T-helper 1 cell treated with Interleukin-12 subunit alpha and Interleukin-12 subunit beta and Interleukin-4 antibody, amounts not matched to agents 30 μg/mL and 1 μg/mL, for 36 hours (primary cell): ENCODE results near the gene DUOX2.
A peak's percentile ranks its signal among the peaks of the same experiment; 100 is the strongest.

Experiments used
- H3K27ac Mint-ChIP-seq: one replicate; pipeline ENCODE4 v1.8.0; 2021; ENCODE audit warnings: mild to moderate bottlenecking, mixed read lengths
- H3K27me3 Mint-ChIP-seq: one replicate; pipeline ENCODE4 v1.8.0; 2021; ENCODE audit warnings: low read depth, mixed read lengths
- H3K36me3 Mint-ChIP-seq: one replicate; pipeline ENCODE4 v1.8.0; 2021; ENCODE audit warnings: low read depth, mixed read lengths
- H3K4me1 Mint-ChIP-seq: one replicate; pipeline ENCODE4 v1.8.0; 2021; ENCODE audit warnings: low read depth, mixed read lengths
- H3K4me3 Mint-ChIP-seq: one replicate; pipeline ENCODE4 v1.8.0; 2021; ENCODE audit warnings: mild to moderate bottlenecking, moderate library complexity, mixed read lengths
- H3K9me3 Mint-ChIP-seq: one replicate; pipeline ENCODE4 v1.8.0; 2021; ENCODE audit warnings: mixed read lengths

Gene DUOX2

DNA sequence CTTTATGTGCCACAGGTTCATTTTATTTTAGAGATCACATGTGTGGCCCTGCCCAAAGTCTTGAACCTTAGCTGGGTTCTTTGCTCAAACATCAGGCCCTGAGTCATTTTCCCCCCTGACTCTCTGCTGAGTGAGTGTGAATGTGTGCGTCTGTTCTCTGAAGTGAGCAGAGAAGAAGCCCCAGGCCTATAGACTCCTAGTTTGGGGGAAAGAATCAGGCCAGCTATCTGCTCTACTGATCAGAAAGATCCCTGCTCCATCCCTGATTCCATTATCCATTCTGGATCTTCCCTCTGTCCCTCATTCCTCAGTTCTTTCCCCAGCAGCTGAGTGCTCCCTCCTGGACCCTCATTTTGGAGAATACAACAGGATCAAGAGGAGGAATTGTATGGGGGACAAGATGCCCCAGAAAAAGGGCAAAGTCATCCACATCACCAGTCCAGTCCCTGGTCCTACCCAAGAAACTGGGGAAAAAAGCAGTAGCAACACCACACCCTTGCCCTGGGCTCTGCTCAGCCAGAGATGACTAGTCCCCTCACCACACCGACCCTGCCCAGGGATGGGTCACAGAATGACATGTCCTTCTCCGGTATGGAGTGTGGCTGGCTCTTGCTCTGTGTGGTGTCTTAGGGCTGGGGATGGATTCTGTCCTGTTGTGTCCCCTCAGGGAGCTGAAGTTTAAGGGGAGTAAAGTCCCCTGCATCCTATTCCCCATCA is 19.0 kb upstream of the DUOX2 start:
- H3K27ac Mint-ChIP-seq: no peak overlapping the region
- H3K9me3 Mint-ChIP-seq: no peaks in the 10 kb centered on the region
- no peak overlapping the region for H3K4me3 Mint-ChIP-seq
- peaks cover 68% of the 10 kb centered on the region for H3K27me3 Mint-ChIP-seq
- H3K36me3 Mint-ChIP-seq: no peaks in the 10 kb centered on the region
- peaks cover 11% of the 10 kb centered on the region for H3K4me1 Mint-ChIP-seq

DNA sequence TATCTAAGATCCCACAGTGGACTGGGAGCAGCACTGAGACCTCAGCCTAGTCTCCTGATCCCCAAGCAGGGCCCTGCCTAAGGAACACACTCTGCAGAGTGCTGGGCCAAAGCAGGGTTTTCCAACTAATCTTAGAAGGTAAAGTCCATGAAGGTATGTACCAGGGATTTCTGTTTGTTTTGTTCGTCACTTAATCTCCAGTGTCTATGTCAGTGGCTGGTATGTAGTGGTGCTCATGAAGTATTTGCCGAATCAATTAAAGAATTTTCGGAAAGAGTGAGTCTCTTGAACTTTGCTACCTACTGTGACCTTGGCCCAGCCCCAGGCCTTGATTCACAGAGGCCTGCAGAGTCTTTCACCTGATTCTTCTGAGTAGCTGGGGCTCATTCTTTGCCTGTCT is 17.5 kb upstream of the DUOX2 start:
- peaks cover 11% of the 10 kb centered on the region for H3K4me1 Mint-ChIP-seq
- H3K9me3 Mint-ChIP-seq: no peaks in the 10 kb centered on the region
- H3K27me3 Mint-ChIP-seq: peaks cover 71% of the 10 kb centered on the region
- H3K27ac Mint-ChIP-seq: no peak overlapping the region
- H3K4me3 Mint-ChIP-seq: no peak overlapping the region
- H3K36me3 Mint-ChIP-seq: no peaks in the 10 kb centered on the region

DNA sequence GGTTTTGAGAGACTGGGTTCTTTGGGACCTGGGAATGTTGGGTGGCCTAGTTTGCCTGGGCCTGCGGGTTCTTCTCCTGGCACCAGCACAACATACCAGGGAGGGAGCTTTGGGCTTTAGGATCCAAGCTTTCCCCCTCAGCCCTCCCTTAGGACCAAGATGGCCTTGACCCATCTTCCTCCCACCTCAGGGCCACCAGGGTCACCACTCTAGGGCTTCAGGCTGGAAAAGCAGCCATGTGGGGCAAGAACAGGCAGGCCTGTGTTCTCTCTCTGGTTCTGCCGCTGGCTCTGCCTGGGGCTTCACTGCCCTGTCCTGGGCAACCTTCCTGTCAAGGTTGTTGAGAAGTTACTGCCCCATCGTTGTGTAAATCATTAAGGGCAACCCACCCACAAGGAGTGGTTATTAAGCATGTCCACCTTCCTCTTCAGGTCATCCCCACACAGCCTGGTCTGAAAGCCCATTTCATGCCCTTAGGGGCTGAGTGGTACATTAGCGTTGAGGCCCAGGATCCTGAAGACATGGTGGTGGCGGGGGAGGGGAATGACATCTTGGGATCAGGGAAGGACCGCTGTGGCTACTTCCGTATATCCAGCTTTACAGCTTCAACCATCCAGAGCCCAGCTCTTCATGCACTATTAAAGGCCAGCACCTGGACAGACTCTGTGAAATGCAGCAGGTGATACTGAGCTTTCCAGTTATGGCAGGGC is 16.5 kb upstream of the DUOX2 start:
- Mint-ChIP-seq H3K27me3 (peaks cover 76% of the 10 kb centered on the region), H3K36me3 (no peaks in the 10 kb centered on the region), H3K4me1 (peaks cover 6% of the 10 kb centered on the region), H3K27ac (no peak overlapping the region), H3K4me3 (no peak overlapping the region), H3K9me3 (no peaks in the 10 kb centered on the region)

DNA sequence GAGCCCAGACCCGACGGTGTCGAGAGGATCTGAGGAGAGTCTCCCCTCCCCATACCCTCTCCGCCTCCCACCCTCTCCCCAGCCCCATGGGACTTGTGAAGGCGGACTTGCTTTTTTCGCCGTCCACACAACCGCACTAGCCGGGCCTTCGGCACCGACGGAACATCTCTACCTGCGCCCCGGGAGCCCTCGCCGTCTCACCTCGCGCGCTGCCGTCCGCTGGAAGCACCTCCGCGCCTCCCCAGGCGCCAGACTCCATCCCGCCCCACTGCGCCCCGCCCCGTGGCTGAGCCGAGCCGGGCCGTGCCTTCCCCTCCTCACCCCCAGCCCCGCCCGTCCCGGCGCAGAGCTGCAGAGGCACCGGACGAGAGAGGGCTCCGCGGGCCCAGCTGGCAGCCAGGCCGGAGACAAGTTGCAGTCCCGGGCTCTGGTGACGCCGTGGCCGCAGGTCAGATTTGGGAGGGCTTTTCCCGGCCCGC is 15.7 kb upstream of the DUOX2 start, which contains the start of the genes DUOX1 and DUOXA1:
DUOX1 (plus strand) TSS at position 344 of the 479 bp plus-strand sequence. CDS start 1,973 bp downstream, outside the sequence.
DUOXA1 (minus strand) TSS at position 229 of the 479 bp plus-strand sequence. CDS start 6,865 bp downstream, outside the sequence.
- no peaks in the 10 kb centered on the region for H3K36me3 Mint-ChIP-seq
- no peak within 1 kb of the TSS for H3K4me3 Mint-ChIP-seq
- no peak within 1 kb of the TSS for H3K27ac Mint-ChIP-seq
- no peaks in the 10 kb centered on the region for H3K9me3 Mint-ChIP-seq
- H3K27me3 Mint-ChIP-seq: peaks cover 80% of the 10 kb centered on the region
- H3K4me1 Mint-ChIP-seq: peaks cover 3% of the 10 kb centered on the region

DNA sequence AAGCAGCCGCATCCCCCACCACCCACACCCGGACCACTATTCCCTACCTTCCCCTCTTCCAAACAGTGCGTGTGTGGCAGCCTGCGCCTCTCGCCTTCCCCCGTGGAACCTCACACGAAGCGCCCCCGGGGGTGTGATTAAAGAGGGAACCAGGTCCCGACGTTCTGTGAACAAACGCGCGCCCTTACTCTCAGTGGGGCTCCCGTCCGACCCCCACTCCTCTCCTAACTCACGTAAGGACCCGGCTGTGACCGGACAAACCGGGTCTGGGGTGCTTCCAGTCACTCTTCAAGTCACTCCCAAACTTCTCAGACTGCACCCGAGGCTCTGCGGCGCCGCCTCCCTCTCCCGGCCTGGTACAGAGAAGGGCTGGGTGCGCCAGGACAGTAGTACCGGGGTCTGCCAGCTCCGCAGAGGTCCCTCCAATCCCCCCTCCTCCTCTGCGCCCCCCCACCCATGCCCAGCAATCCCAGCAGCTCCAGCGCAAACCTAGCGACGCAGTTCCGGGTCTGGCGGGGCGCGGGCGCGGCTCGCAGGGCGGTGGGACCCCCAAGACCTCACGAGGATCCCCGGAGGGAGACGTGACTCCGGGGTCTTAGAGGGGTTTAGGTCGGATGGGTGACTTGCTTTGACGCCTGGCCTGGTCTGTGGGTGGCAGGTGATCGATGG is 15.1 kb upstream of the DUOX2 start:
- no peaks in the 10 kb centered on the region for H3K4me1 Mint-ChIP-seq
- H3K36me3 Mint-ChIP-seq: no peaks in the 10 kb centered on the region
- no peaks in the 10 kb centered on the region for H3K9me3 Mint-ChIP-seq
- peaks cover 75% of the 10 kb centered on the region for H3K27me3 Mint-ChIP-seq
- H3K27ac Mint-ChIP-seq: no peak overlapping the region
- no peak overlapping the region for H3K4me3 Mint-ChIP-seq

DNA sequence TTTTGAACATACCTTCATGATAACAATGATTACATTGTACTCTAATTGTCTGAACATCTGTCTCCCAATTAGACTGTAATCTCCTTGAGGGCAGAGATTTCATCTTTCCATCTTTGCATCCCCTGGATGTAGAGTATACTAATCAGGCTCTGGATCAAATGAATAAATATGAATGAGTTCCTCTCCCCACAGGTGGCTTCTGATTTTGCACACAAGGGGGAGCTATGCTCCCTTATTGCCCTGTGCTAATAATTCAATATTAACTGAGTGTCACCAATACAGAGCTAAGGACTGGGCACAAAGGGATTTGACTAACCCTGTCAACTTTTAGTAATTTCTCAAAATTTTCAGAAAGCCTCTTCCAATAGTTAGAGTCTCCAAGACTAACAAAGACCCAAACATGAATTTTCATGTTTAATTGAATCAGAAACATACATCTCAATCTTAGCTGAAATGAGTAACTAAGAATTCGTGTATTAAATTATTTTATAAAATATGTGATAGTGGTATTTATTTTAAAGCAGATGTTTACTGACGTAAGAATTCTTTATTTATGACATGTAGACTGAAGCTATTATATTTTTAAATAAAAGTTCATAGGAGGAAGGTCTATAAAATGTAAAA is 12.7 kb upstream of the DUOX2 start:
- H3K4me3 Mint-ChIP-seq: no peak overlapping the region
- no peaks in the 10 kb centered on the region for H3K9me3 Mint-ChIP-seq
- H3K4me1 Mint-ChIP-seq: no peaks in the 10 kb centered on the region
- no peak overlapping the region for H3K27ac Mint-ChIP-seq
- H3K27me3 Mint-ChIP-seq: peaks cover 60% of the 10 kb centered on the region
- no peaks in the 10 kb centered on the region for H3K36me3 Mint-ChIP-seq

DNA sequence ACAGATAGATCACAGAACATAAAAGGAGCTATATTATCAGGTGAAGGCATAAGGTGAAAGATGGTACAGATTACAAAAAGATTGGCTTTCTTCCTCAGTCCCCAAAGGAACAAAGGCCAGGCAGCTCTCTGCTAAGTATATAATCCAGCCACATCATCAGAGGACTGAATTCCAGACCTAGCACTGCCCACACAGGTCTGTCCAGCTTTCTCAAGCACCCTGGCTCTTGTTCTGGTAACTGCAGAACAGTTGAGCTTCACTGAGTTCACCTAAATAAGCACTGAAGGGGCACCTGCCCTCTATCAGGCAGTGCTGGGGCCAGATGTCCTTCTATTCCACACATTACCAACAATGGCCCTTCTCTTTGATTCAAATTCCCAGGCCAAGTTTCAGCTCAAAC is 9.4 kb upstream of the DUOX2 start:
- Mint-ChIP-seq H3K9me3 (no peaks in the 10 kb centered on the region), H3K4me1 (peaks cover under 1% of the 10 kb centered on the region), H3K27me3 (peaks cover 40% of the 10 kb centered on the region), H3K36me3 (no peaks in the 10 kb centered on the region), H3K27ac (no peak overlapping the region), H3K4me3 (no peak overlapping the region)

DNA sequence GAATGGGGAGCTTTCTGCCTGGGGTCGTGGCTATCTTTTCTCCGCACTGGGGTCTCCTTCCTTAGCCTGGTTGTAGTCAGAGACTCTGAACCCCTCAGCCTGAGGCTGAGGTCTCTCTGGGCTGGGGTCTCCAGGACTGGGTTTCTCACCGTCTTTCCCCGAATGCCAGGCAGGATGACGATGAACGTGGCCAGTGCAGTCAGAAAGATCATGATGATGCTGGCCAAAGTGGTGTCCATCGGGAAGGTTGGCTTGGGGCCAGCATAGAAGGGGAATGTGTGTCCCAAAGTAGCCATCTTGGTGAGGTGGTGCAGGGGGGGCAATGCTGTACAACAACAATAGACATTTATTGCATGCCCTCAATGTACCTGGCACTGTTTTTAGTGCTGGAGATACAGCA is 8.7 kb upstream of the DUOX2 start:
- no peak overlapping the region for H3K27ac Mint-ChIP-seq
- no peak overlapping the region for H3K4me3 Mint-ChIP-seq
- H3K36me3 Mint-ChIP-seq: peaks cover 1% of the 10 kb centered on the region
- peaks cover 40% of the 10 kb centered on the region for H3K27me3 Mint-ChIP-seq
- H3K9me3 Mint-ChIP-seq: no peaks in the 10 kb centered on the region
- H3K4me1 Mint-ChIP-seq: peaks cover 5% of the 10 kb centered on the region

DNA sequence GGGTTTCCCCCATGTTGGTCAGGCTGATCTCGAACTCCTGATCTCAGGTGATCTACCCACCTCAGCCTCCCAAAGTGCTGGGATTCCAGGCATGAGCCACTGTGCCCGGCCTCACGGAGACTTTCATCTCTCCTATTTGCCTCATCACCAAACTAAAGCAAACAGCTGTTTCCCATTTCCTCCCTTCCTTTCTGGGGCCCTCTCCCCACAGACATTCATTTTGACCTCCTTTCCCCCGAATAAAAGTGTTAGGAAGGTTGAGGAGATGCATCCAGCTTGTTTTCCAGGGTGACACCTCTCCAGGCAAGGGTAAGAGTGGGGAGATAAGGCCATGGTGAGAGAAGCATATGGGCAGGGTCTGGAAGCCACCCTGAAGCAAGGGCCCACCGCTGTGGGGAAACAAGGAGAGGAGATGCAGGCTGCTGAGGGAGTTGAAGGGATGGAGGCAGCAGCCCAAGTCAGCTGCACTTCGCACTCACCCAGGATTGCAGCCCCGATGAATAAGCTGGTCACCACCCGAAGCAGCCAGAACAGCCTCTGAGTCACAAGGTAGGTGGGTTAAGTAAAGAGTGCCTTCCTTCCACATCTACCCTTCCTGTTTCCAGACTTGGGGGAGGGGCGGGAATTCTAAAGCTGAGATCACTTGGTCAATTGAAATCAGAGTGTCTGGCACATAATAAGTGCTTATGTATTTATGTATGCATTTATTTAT is 7.9 kb upstream of the DUOX2 start:
- Mint-ChIP-seq H3K4me3 (no peak overlapping the region), H3K27ac (no peak overlapping the region), H3K9me3 (no peaks in the 10 kb centered on the region), H3K4me1 (peaks cover 9% of the 10 kb centered on the region), H3K27me3 (peaks cover 44% of the 10 kb centered on the region), H3K36me3 (peaks cover 1% of the 10 kb centered on the region)

DNA sequence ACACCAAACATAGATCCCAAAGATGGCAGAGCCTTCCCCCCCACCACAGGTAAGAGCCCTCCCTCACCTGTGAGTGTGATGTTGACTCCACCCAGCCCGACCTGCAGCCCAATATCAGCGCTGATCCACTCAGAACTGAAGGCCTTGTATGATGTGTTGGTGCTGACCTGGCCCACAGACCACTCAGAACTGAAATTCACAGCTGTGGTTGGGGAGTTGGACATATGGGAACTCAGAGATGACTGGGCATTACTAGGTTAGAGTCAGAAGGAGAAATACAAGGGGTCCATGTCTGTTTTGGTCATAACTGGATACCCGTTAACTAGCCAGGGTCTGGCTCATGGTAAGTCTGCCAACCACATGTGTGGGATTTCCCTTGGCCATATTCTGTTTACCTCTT is 7.0 kb upstream of the DUOX2 start:
- Mint-ChIP-seq H3K27me3 (peaks cover 46% of the 10 kb centered on the region), H3K9me3 (no peaks in the 10 kb centered on the region)

DNA sequence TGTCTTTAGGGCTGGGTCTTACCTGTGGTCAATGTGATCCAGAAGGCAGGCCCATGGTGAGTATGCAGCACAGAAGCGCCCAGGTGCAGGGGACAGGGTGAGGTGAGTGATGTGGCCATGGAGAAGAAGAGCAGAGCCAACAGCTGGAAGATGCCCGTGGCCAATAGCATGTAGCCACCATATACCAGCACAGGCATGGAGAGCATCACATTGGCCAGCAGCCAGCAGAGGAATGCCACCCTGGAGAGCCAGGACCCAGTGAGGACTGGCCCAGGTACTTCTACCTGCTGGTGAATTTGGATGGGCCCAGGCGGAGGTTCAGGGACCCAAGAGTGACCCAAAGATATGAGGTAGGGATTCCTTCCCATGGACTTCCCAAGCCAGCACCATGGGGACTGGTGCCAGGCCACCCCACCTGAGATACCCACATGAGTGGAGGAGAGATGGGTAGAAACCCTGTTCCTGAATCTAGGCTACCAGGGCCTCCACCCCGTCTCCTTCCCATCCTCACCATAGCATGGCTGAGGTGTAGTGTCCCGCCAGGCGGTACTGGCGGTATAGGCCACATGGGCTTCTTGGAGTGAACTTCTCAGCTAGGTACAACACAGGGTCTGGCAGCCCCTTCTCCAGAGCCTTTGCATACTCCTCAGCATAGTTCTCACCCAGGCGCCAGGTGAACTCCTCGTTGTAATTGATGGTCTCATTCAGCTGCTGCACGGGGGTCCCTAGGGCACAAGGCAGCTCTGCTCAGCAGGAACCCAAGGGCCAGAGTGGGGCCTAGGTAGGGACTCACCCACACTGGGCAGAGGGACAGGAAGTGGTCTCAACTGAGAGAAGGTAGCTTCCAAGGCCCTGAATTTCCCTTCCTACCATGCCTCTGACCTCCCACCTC is 6.4 kb upstream of the DUOX2 start:
- Mint-ChIP-seq H3K4me1 (peaks cover 9% of the 10 kb centered on the region), H3K27ac (no peak overlapping the region), H3K4me3 (no peak overlapping the region), H3K9me3 (no peaks in the 10 kb centered on the region), H3K27me3 (peaks cover 46% of the 10 kb centered on the region), H3K36me3 (peaks cover 1% of the 10 kb centered on the region)

More for the DNA sequence above, 7.0 kb upstream of the DUOX2 start:
- Mint-ChIP-seq H3K36me3 (peaks cover 1% of the 10 kb centered on the region), H3K4me1 (peaks cover 9% of the 10 kb centered on the region), H3K27ac (no peak overlapping the region), H3K4me3 (no peak overlapping the region)

DNA sequence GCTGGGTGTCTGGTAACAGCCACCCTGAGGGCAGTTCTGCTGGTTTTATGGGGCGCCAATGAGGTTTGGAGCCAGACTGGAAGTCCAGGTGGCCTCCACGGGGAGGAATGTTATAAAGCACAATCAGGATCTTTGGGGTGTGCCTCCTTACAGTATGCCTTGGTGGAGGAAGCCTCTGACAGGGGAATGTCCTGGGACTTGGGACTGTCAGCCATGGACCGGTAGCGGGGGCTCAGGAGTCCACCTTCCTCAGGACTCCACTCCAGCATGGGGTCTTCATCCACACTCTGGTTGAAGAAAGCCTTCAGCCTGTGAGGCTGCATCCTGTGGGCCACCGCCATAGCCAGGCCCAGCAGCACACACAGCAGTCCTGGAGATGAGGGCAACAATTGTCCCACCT is 5.0 kb upstream of the DUOX2 start:
- Mint-ChIP-seq H3K27ac (no peak overlapping the region), H3K4me3 (no peak overlapping the region), H3K9me3 (no peaks in the 10 kb centered on the region), H3K4me1 (peaks cover 12% of the 10 kb centered on the region), H3K36me3 (peaks cover 1% of the 10 kb centered on the region), H3K27me3 (peaks cover 52% of the 10 kb centered on the region)

DNA sequence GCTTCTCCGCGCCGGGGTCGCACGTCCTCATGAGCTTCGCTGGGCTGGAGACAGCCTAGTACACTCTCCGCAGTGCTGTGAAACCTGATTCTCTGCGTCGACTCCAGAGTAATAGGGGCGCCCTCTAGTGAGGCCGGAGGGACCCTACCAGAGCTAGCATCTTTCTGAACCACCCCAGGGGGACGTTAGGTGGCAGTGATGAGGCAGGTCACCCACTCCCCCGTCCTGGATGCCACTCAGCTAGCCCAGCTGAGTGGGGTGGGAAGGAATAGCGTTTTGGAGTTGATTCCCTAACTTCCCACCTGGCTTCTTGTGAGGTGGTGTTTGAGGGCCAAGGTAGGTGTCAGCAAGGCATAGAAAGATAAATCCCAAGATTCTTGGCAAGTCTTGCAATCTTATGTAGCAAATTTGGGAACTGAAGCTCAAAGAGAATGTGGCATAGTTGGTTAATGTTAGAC is 4.2 kb upstream of the DUOX2 start:
- H3K4me1 Mint-ChIP-seq: peaks cover 13% of the 10 kb centered on the region
- no peaks in the 10 kb centered on the region for H3K9me3 Mint-ChIP-seq
- H3K27me3 Mint-ChIP-seq: peaks cover 59% of the 10 kb centered on the region
- peaks cover 1% of the 10 kb centered on the region for H3K36me3 Mint-ChIP-seq
- peak overlapping the region; percentile 37 for H3K27ac Mint-ChIP-seq
- peak overlapping the region; percentile 67 for H3K4me3 Mint-ChIP-seq
